Measurements from ENCODE around the gene TRUB2.

DNA sequence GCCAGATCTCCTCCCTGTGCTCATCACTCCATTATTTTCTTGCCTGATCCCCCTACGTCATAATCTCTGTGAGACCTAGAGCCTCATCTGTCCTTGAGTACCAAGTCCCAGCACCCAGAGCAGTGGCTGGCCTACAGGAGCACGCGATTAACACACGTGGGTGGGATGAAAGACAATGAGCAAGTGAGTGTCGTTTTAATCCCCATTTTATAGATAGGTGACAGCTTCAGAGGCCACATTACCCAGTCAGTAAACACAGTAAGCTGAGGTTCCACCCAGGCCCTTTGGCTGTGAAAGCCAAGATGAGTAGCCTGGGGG is 17.3 kb downstream of the TRUB2 start:
- TF ChIP-seq, protein P1, sequence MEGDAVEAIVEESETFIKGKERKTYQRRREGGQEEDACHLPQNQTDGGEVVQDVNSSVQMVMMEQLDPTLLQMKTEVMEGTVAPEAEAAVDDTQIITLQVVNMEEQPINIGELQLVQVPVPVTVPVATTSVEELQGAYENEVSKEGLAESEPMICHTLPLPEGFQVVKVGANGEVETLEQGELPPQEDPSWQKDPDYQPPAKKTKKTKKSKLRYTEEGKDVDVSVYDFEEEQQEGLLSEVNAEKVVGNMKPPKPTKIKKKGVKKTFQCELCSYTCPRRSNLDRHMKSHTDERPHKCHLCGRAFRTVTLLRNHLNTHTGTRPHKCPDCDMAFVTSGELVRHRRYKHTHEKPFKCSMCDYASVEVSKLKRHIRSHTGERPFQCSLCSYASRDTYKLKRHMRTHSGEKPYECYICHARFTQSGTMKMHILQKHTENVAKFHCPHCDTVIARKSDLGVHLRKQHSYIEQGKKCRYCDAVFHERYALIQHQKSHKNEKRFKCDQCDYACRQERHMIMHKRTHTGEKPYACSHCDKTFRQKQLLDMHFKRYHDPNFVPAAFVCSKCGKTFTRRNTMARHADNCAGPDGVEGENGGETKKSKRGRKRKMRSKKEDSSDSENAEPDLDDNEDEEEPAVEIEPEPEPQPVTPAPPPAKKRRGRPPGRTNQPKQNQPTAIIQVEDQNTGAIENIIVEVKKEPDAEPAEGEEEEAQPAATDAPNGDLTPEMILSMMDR (optimal IDR thresholded peaks at IDR 0.05 in 1 of 3, IDR thresholded peaks at IDR 0.05 in 1 of 3, conservative IDR thresholded peaks at IDR 0.05 in 1 of 3; ENCODE audit: extremely low read depth in 1 of 3, insufficient read depth in 2 of 3, low read length in 3 of 3), result no peak
- TF ChIP-seq EZH2 (IDR thresholded peaks at IDR 0.05; ENCODE audit: low read length), result no peak

Measured in keratinocyte (primary cell).